ENCODE measurements around the gene VKORC1L1. TPM values are rescaled to one million over a fixed set of nuclear protein-coding genes. Genes with fewer than 3 reads are reported as not detected.
"Not testable (repeated sequence)": the region's sequence is repeated elsewhere in the genome, so short reads cannot be mapped to it uniquely, and the experiment has no call there.

Gene VKORC1L1
- total RNA-seq, 1 experiment from 2014 or later = 28.5 TPM

GRCh38 chr7:65983965-65984658 is 111.2 kb downstream of the VKORC1L1 start:
- TF ChIP-seq ZSCAN18 (CRISPR knock-in tag; IDR thresholded peaks at IDR 0.05) = no peak
- TF ChIP-seq CBFB (CRISPR knock-in tag; IDR thresholded peaks at IDR 0.05; ENCODE audit: low read depth) = no peak
- no peak for TF ChIP-seq NR3C1 (CRISPR knock-in tag; conservative IDR thresholded peaks at IDR 0.05; ENCODE audit: low read depth)
- Mint-ChIP-seq H3K4me3 (no peak overlapping the region), H3K27ac (no peak overlapping the region), H3K4me1 (no peaks in the 10 kb centered on the region; the same call in 1 of the 2 replicates), H3K36me3 (peaks cover 3% of the 10 kb centered on the region; the same call in 1 of the 2 replicates), H3K27me3 (ENCODE audit: low read depth) (no peaks in the 10 kb centered on the region), H3K9me3 (no peaks in the 10 kb centered on the region)
- DNase-seq (ENCODE audit: low spot score) (no peak), ATAC-seq (no peak)
- ChIA-PET CTCF (no interaction called here), POLR2A (no interaction called here)

- ATAC-seq (no peak), DNase-seq (ENCODE audit: low spot score) (no peak)
- ChIA-PET CTCF (no interaction called here), POLR2A (interaction anchor here (0.6 kb wide), 1 partner anchor 505 kb away, joined by 3 read pairs; no protein-coding TSS in a partner anchor)
- no peaks in the 10 kb centered on the region for H3K27me3 Mint-ChIP-seq (ENCODE audit: low read depth)
- H3K36me3 Mint-ChIP-seq = no peaks in the 10 kb centered on the region
- no peak overlapping the region for H3K27ac Mint-ChIP-seq
- no peaks in the 10 kb centered on the region for H3K9me3 Mint-ChIP-seq
- TF ChIP-seq ZMAT4 (CRISPR knock-in tag; IDR thresholded peaks at IDR 0.05) = no peak
- TF ChIP-seq ZNF396 (CRISPR knock-in tag; IDR thresholded peaks at IDR 0.05; ENCODE audit: borderline replicate concordance) = no peak
- no peak overlapping the region for H3K4me3 Mint-ChIP-seq
- H3K4me1 Mint-ChIP-seq = no peaks in the 10 kb centered on the region
These were observed 115.2 kb downstream of the VKORC1L1 start for GRCh38 chr7:65988084-65988483.

GRCh38 chr7:65988503-65988902 is 115.6 kb downstream of the VKORC1L1 start:
- H3K36me3 Mint-ChIP-seq; H3K27me3 Mint-ChIP-seq (ENCODE audit: low read depth); H3K27ac Mint-ChIP-seq; POLR2A ChIA-PET; CTCF ChIA-PET; DNase-seq (ENCODE audit: low spot score); ATAC-seq; H3K4me3 Mint-ChIP-seq; H3K4me1 Mint-ChIP-seq; H3K9me3 Mint-ChIP-seq: not testable (repeated sequence)
- 0 out of 2 replicates have a peak, but pooled peaks have one; percentile 52 for TF ChIP-seq ZNF121 (CRISPR knock-in tag; IDR thresholded peaks at IDR 0.05)

- no peak for ATAC-seq
- Mint-ChIP-seq H3K36me3 (no peaks in the 10 kb centered on the region), H3K4me3 (no peak overlapping the region), H3K27ac (no peak overlapping the region), H3K4me1 (no peaks in the 10 kb centered on the region), H3K9me3 (no peaks in the 10 kb centered on the region), H3K27me3 (ENCODE audit: low read depth) (no peaks in the 10 kb centered on the region; the same call in 1 of the 2 replicates)
- ChIA-PET CTCF (no interaction called here), POLR2A (no interaction called here)
- DNase-seq (ENCODE audit: low spot score) = no peak
- no peak for TF ChIP-seq IRF1 (CRISPR knock-in tag; IDR thresholded peaks at IDR 0.05)
- no peak for TF ChIP-seq CREM (CRISPR knock-in tag; IDR thresholded peaks at IDR 0.05)
- TF ChIP-seq ESRRA (CRISPR knock-in tag; IDR thresholded peaks at IDR 0.05; ENCODE audit: borderline replicate concordance) = no peak
- TF ChIP-seq ZNF138 (CRISPR knock-in tag; conservative IDR thresholded peaks at IDR 0.05) = no peak
- TF ChIP-seq ZNF317 (CRISPR knock-in tag; IDR thresholded peaks at IDR 0.05; ENCODE audit: borderline replicate concordance, low read depth) = no peak
- TF ChIP-seq NR1H2 (CRISPR knock-in tag; IDR thresholded peaks at IDR 0.05) = no peak
- no peak for TF ChIP-seq GRHL2 (CRISPR knock-in tag; IDR thresholded peaks at IDR 0.05; ENCODE audit: insufficient replicate concordance, severe bottlenecking)
- no peak for TF ChIP-seq ZSCAN18 (CRISPR knock-in tag; IDR thresholded peaks at IDR 0.05)
- TF ChIP-seq ATF1 (CRISPR knock-in tag; IDR thresholded peaks at IDR 0.05) = no peak
- TF ChIP-seq ZNF416 (CRISPR knock-in tag; IDR thresholded peaks at IDR 0.05) = no peak
- TF ChIP-seq USF2 (CRISPR knock-in tag; IDR thresholded peaks at IDR 0.05) = no peak
- no peak for TF ChIP-seq FOXP1 (CRISPR knock-in tag; IDR thresholded peaks at IDR 0.05; ENCODE audit: borderline replicate concordance)
- no peak for TF ChIP-seq ZNF281 (CRISPR knock-in tag; IDR thresholded peaks at IDR 0.05)
- no peak for TF ChIP-seq NFE2L1 (CRISPR knock-in tag; IDR thresholded peaks at IDR 0.05)
- no peak for TF ChIP-seq PRRX2 (CRISPR knock-in tag; IDR thresholded peaks at IDR 0.05)
These were observed 116.8 kb downstream of the VKORC1L1 start for GRCh38 chr7:65989694-65990080.

All from WTC11 (cell line).